Hepatocyte (in vitro differentiated cells): ENCODE measurements around the gene RANGRF.

Experiments
- CTCF ChIP-seq: fragments of 200-600 bp; sonication (generic); IDR thresholded peaks from 2 replicates; pipeline ENCODE4 v1.5.1; 2016; ENCODE audit warnings: antibody characterized with exemption, mild to moderate bottlenecking; ENCODE audit not compliant: poor library complexity
- EZH2 ChIP-seq: fragments of 200-600 bp; sonication (generic); IDR thresholded peaks from 2 replicates; pipeline ENCODE4 v1.6.1; 2016; ENCODE audit warnings: antibody characterized with exemption, mild to moderate bottlenecking, borderline replicate concordance
- EZH2phosphoT487 ChIP-seq: fragments of 200-600 bp; sonication (generic); IDR thresholded peaks from one replicate; pipeline ENCODE4 v1.6.1; 2018; ENCODE audit warnings: antibody characterized with exemption, mild to moderate bottlenecking, low read depth, moderate library complexity; ENCODE audit not compliant: unreplicated experiment, severe bottlenecking

- no peak for TF ChIP-seq EZH2
- TF ChIP-seq CTCF, result no peak
- no peak for TF ChIP-seq EZH2phosphoT487
Observed at GRCh38 chr17:8320262-8320661, 31.8 kb downstream of the RANGRF start.
